WI38 (cell line): ENCODE results near the gene GRID2.

Source experiments
- H3K4me3 ChIP-seq: 2 replicates; pipeline ENCODE4 v1.5.1; 2011; ENCODE audit warnings: low read depth, mild to moderate bottlenecking, control low read depth, low read length
- CTCF ChIP-seq: IDR thresholded peaks from 2 replicates; pipeline ENCODE4 v1.5.1; 2012; ENCODE audit warnings: low read depth, mild to moderate bottlenecking, control low read depth, low read length

GRID2 gene

DNA sequence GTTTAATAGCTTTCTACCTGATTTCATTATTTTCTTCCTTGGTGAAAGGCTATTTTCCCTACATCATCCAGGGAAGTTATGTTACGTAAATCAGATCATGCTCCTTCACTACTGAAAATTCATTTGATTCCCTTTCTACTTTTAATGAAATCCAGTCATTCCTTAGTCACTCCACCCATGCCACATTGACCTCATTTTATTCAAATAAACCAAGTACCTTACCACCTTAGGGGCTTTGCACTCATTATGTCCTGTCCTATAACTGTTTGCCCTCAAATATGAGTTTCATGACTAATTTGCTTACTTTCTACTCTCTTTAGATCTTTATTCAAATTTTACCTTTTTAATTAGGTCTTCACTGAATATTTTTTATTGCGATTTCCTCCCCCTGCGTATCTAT lies 374.0 kb downstream of the GRID2 start:
- TF ChIP-seq CTCF = no peak

GRCh38 chr4:92678292-92678691 lies 374.5 kb downstream of the GRID2 start:
- no peak overlapping the region for H3K4me3 ChIP-seq
- TF ChIP-seq CTCF = no peak

More for the DNA sequence above, 374.0 kb downstream of the GRID2 start:
- no peak overlapping the region for H3K4me3 ChIP-seq

DNA sequence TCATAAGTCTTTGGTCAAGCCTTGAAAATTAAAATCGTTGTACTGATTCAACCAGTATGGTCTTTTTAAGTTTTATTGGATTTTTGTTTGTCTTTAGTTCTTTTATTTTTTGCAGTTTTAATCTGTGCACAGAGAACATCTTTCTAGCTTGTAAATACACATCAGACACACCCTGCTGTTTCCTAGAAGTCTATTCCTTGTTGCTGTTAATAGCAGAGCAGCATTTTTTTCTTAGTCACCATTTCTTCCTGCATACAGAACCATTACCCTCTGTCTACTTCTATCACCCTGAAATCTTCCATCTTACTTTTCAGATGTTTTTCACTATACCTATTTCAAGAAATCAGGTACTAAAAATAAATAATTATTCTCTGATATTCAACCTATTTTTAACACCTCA lies 375.4 kb downstream of the GRID2 start:
- no peak overlapping the region for H3K4me3 ChIP-seq

DNA sequence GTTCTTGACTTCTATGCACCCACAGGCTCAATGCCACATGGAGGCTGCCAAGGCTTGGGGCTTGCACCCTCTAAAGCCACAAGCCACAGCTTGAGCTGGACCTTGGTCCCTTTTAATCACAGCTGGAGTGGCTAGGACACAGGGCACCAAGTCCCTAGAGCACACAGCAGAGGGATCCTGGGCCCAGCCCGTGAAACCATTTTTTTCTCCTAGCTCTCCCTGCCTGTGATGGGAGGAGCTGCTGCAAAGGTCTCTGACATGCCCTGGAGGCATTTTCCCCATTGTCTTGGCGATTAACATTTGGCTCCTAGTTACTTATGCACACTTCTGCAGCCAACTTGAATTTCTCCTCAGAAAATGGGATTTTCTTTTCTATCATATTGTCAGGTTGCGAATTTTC lies 410.9 kb downstream of the GRID2 start:
- no peak for TF ChIP-seq CTCF
- no peak overlapping the region for H3K4me3 ChIP-seq

More for the DNA sequence above, 375.4 kb downstream of the GRID2 start:
- TF ChIP-seq CTCF = no peak

GRCh38 chr4:92733231-92733630 lies 429.5 kb downstream of the GRID2 start:
- no peak for TF ChIP-seq CTCF

GRCh38 chr4:92735025-92735665 lies 431.4 kb downstream of the GRID2 start:
- H3K4me3 ChIP-seq = no peak overlapping the region
- no peak for TF ChIP-seq CTCF

More at GRCh38 chr4:92733231-92733630, 429.5 kb downstream of the GRID2 start:
- no peak overlapping the region for H3K4me3 ChIP-seq

DNA sequence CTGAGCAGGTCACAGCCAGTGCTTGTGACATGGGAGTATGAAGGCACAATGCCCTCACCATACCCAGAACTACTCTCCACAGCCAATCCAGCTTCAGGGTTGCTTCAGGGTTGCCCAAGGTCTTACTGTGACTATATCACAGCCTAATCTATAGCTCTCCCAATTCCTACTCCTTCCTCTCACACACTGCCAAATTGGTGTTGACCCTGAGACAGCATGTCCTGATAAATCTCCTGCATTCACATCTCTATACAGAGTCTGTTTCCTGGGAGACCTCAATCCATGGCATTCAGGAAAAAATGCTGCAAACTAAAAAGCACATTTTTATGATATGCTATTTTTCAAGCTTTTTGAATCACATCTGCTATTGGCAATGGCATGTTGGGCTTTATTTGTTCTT lies 456.7 kb downstream of the GRID2 start:
- no peak overlapping the region for H3K4me3 ChIP-seq
- no peak for TF ChIP-seq CTCF
